GM23338 (cell line): ENCODE results near the gene TBC1D32. TPM values are rescaled to one million over a fixed set of nuclear protein-coding genes. Genes with fewer than 3 reads are reported as not detected.

Experiments used
- ATAC-seq: fragments of 200-7000 bp; cut with Tn5 transposase; 3 replicates; pipeline ENCODE4 v1.9.1; 2020
- DNase-seq: peaks from one replicate; pipeline ENCODE4 v3.0.0-alpha.2; 2015; ENCODE audit warnings: low spot score
- H2AFZ ChIP-seq: fragments of 200-600 bp; sonication (generic); 2 replicates; pipeline ENCODE4 v1.8.0; 2016; ENCODE audit warnings: antibody characterized with exemption, mild to moderate bottlenecking, moderate library complexity
- H3F3A ChIP-seq: fragments of 200-600 bp; sonication (generic); replicated peaks from 2 replicates; pipeline ENCODE4 v1.8.0; 2017; ENCODE audit warnings: antibody characterized with exemption, mixed run types, low read depth
- H3K27ac ChIP-seq: fragments of 200-600 bp; sonication (generic); 2 replicates; pipeline ENCODE4 v1.6.1; 2016; ENCODE audit warnings: low read depth
- H3K27me3 ChIP-seq: fragments of 200-600 bp; sonication (generic); 2 replicates; pipeline ENCODE4 v1.8.0; 2016; ENCODE audit warnings: mild to moderate bottlenecking, mixed run types, moderate library complexity; ENCODE audit not compliant: insufficient read depth
- H3K36me3 ChIP-seq: fragments of 200-600 bp; sonication (generic); 2 replicates; pipeline ENCODE4 v1.8.0; 2016; ENCODE audit warnings: mild to moderate bottlenecking; ENCODE audit not compliant: insufficient read depth
- H3K4me1 ChIP-seq: fragments of 200-600 bp; sonication (generic); 2 replicates; pipeline ENCODE4 v1.8.0; 2016; ENCODE audit warnings: mild to moderate bottlenecking, moderate library complexity; ENCODE audit not compliant: insufficient read depth
- H3K4me2 ChIP-seq: fragments of 200-600 bp; sonication (generic); 2 replicates; pipeline ENCODE4 v1.7.1; 2017; ENCODE audit warnings: mixed run types
- H3K4me3 ChIP-seq: fragments of 200-600 bp; sonication (generic); 2 replicates; pipeline ENCODE4 v1.6.1; 2016; ENCODE audit warnings: mixed run types
- H3K79me2 ChIP-seq: fragments of 200-600 bp; sonication (generic); replicated peaks from 2 replicates; pipeline ENCODE4 v1.8.0; 2017; ENCODE audit warnings: mild to moderate bottlenecking; ENCODE audit not compliant: insufficient read depth
- H3K9me2 ChIP-seq: fragments of 200-600 bp; sonication (generic); 2 replicates; pipeline ENCODE4 v1.8.0; 2017; ENCODE audit not compliant: insufficient read depth
- H4K20me1 ChIP-seq: fragments of 200-600 bp; sonication (generic); replicated peaks from 2 replicates; pipeline ENCODE4 v1.8.0; 2017; ENCODE audit warnings: mild to moderate bottlenecking; ENCODE audit not compliant: insufficient read depth
- H3K27ac Mint-ChIP-seq: 2 replicates; pipeline ENCODE4 v1.8.0; 2020; ENCODE audit warnings: inconsistent platforms, mild to moderate bottlenecking, moderate library complexity, mixed read lengths
- H3K27me3 Mint-ChIP-seq: 3 replicates; pipeline ENCODE4 v1.8.0; 2022; ENCODE audit warnings: low read depth, mild to moderate bottlenecking, moderate library complexity, mixed read lengths, inconsistent platforms; ENCODE audit not compliant: insufficient read depth, poor library complexity
- H3K36me3 Mint-ChIP-seq: 3 replicates; pipeline ENCODE4 v1.8.0; 2021; ENCODE audit warnings: low read depth, mild to moderate bottlenecking, inconsistent platforms, moderate library complexity, mixed read lengths
- H3K4me1 Mint-ChIP-seq: 3 replicates; pipeline ENCODE4 v1.8.0; 2020; ENCODE audit warnings: mild to moderate bottlenecking, inconsistent platforms, mixed read lengths
- H3K4me3 Mint-ChIP-seq: 3 replicates; pipeline ENCODE4 v1.8.0; 2021; ENCODE audit warnings: moderate library complexity, mild to moderate bottlenecking, inconsistent platforms, mixed read lengths
- H3K9me3 Mint-ChIP-seq: 3 replicates; pipeline ENCODE4 v1.8.0; 2020; ENCODE audit warnings: moderate library complexity, mild to moderate bottlenecking, inconsistent platforms, mixed read lengths
- CREB1 ChIP-seq: fragments of 250-450 bp; sonication (Bioruptor Pico); IDR thresholded peaks from 2 replicates; pipeline ENCODE4 v1.5.0; 2020; ENCODE audit warnings: low read depth, mild to moderate bottlenecking, moderate library complexity
- CTCF ChIP-seq, 2 experiments: fragments of 200-600 bp in 1 of 2; sonication (generic) in 1 of 2; conservative IDR thresholded peaks; 2 replicates each; pipeline versions ENCODE4 v1.5.1 to v1.6.1; 2016 to 2017; ENCODE audit warnings: antibody characterized with exemption in 2 of 2, low read depth in 2 of 2, mild to moderate bottlenecking in 2 of 2, moderate library complexity in 1 of 2
- ETS1 ChIP-seq: IDR thresholded peaks from 2 replicates; pipeline ENCODE4 v1.6.1; 2016; ENCODE audit warnings: antibody characterized with exemption
- EZH2 ChIP-seq: fragments of 200-600 bp; sonication (generic); IDR thresholded peaks from one replicate; pipeline ENCODE4 v1.8.0; 2017; ENCODE audit warnings: antibody characterized with exemption, mild to moderate bottlenecking, low read depth; ENCODE audit not compliant: unreplicated experiment
- EZH2phosphoT487 ChIP-seq: fragments of 200-600 bp; sonication (generic); IDR thresholded peaks from one replicate; pipeline ENCODE4 v1.8.1; 2018; ENCODE audit warnings: antibody characterized with exemption; ENCODE audit not compliant: unreplicated experiment
- JUNB ChIP-seq: IDR thresholded peaks from one replicate; pipeline ENCODE4 v1.6.1; 2016; ENCODE audit warnings: antibody characterized with exemption; ENCODE audit not compliant: unreplicated experiment
- NANOG ChIP-seq: IDR thresholded peaks from 2 replicates; pipeline ENCODE4 v1.6.1; 2016; ENCODE audit warnings: antibody characterized with exemption, borderline replicate concordance
- POLR2AphosphoS5 ChIP-seq: IDR thresholded peaks from 2 replicates; pipeline ENCODE4 v1.6.1; 2016; ENCODE audit warnings: antibody characterized with exemption, low read depth
- STAT1 ChIP-seq: IDR thresholded peaks from one replicate; pipeline ENCODE4 v1.6.1; 2016; ENCODE audit warnings: antibody characterized with exemption; ENCODE audit not compliant: unreplicated experiment
- ZNF114 ChIP-seq: fragments of 250-450 bp; sonication (Bioruptor Pico); IDR thresholded peaks from 2 replicates; pipeline ENCODE4 v1.5.0; 2020; ENCODE audit warnings: mild to moderate bottlenecking, moderate library complexity
- ZNF331 ChIP-seq: fragments of 250-450 bp; sonication (Bioruptor Pico); IDR thresholded peaks from 2 replicates; pipeline ENCODE4 v1.5.0; 2020; ENCODE audit warnings: low read depth, mild to moderate bottlenecking, moderate library complexity
- ZNF462 ChIP-seq: fragments of 250-450 bp; sonication (Bioruptor Pico); IDR thresholded peaks from 2 replicates; pipeline ENCODE4 v1.5.0; 2020; ENCODE audit warnings: mild to moderate bottlenecking, moderate library complexity
- polyA plus RNA-seq: library from polyadenylated mRNA; unstranded; fragments of >200 nt; fragmentation: Nextera tagmentation; extraction: Ambion mirVana; gene quantifications from 2 replicates; pipeline ENCODE4 v1.2.1, GENCODE V29; 2016
- total RNA-seq: library from RNA; depleted of rRNA; stranded (reverse); fragments of >200 nt; shearing (Covaris generic); gene quantifications from 2 replicates; pipeline ENCODE4 v1.2.3, GENCODE V29; 2014
- TF ChIP-seq, protein P1 (sequence below): IDR thresholded peaks from one replicate; pipeline ENCODE4 v1.6.1; 2018; ENCODE audit warnings: antibody characterized with exemption; ENCODE audit not compliant: unreplicated experiment

The TBC1D32 gene
- total and polyA plus RNA-seq, 2 experiments from 2014 or later, result 8.9 to 10.4 TPM

DNA sequence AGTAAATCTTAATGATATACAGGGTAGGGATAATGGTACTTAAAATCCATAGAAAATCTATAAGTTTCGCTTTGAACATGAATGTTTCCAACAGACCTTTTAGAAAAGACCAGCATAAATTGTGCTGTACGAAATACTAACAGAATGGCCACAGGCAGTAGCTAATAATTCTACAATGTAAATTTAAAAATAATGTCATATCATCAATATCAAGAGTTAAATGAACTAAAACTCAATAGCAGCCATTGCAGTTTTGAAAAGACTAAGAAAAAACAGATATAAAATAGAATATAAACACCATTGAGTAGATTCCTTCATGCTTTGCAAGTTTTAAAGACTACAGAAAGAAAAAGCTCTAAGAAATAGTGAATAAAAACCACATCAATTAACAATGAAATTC lies 14.7 kb downstream of the TBC1D32 start:
- H4K20me1 ChIP-seq, result no peaks in the 10 kb centered on the region
- H3K79me2 ChIP-seq, result no peaks in the 10 kb centered on the region; the same call in 1 of the 2 replicates
- Mint-ChIP-seq H3K27ac (no peak overlapping the region), H3K9me3 (no peaks in the 10 kb centered on the region), H3K4me1 (no peaks in the 10 kb centered on the region), H3K27me3 (no peaks in the 10 kb centered on the region), H3K4me3 (no peak overlapping the region), H3K36me3 (no peaks in the 10 kb centered on the region; the same call in 2 of the 3 replicates)
- no peaks in the 10 kb centered on the region for H3K4me1 ChIP-seq
- H3K27ac ChIP-seq, result no peak overlapping the region
- H3K9me2 ChIP-seq, result no peaks in the 10 kb centered on the region
- H3K4me2 ChIP-seq, result no peak overlapping the region
- ATAC-seq (no peak), DNase-seq (no peak)
- H3K36me3 ChIP-seq, result no peaks in the 10 kb centered on the region
- no peaks in the 10 kb centered on the region for H3F3A ChIP-seq
- TF ChIP-seq POLR2AphosphoS5, result no peak
- TF ChIP-seq CTCF (conservative IDR thresholded peaks at IDR 0.05; ENCODE audit: low read depth in 2 of 2), result no peak
- TF ChIP-seq ETS1, result no peak
- no peak for TF ChIP-seq STAT1
- no peak for TF ChIP-seq ZNF331 (CRISPR knock-in tag)
- TF ChIP-seq NANOG, result no peak
- TF ChIP-seq EZH2phosphoT487, result no peak
- TF ChIP-seq ZNF462 (CRISPR knock-in tag), result no peak
- no peak for TF ChIP-seq ZNF114 (CRISPR knock-in tag)
- no peak for TF ChIP-seq JUNB
- TF ChIP-seq, protein P1, sequence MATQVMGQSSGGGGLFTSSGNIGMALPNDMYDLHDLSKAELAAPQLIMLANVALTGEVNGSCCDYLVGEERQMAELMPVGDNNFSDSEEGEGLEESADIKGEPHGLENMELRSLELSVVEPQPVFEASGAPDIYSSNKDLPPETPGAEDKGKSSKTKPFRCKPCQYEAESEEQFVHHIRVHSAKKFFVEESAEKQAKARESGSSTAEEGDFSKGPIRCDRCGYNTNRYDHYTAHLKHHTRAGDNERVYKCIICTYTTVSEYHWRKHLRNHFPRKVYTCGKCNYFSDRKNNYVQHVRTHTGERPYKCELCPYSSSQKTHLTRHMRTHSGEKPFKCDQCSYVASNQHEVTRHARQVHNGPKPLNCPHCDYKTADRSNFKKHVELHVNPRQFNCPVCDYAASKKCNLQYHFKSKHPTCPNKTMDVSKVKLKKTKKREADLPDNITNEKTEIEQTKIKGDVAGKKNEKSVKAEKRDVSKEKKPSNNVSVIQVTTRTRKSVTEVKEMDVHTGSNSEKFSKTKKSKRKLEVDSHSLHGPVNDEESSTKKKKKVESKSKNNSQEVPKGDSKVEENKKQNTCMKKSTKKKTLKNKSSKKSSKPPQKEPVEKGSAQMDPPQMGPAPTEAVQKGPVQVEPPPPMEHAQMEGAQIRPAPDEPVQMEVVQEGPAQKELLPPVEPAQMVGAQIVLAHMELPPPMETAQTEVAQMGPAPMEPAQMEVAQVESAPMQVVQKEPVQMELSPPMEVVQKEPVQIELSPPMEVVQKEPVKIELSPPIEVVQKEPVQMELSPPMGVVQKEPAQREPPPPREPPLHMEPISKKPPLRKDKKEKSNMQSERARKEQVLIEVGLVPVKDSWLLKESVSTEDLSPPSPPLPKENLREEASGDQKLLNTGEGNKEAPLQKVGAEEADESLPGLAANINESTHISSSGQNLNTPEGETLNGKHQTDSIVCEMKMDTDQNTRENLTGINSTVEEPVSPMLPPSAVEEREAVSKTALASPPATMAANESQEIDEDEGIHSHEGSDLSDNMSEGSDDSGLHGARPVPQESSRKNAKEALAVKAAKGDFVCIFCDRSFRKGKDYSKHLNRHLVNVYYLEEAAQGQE, result no peak
- TF ChIP-seq CREB1 (CRISPR knock-in tag), result no peak
- no peak for TF ChIP-seq EZH2
- H2AFZ ChIP-seq, result no peak overlapping the region
- H3K4me3 ChIP-seq, result no peak overlapping the region
- H3K27me3 ChIP-seq, result no peaks in the 10 kb centered on the region
